CD14-positive monocyte (primary cell): ENCODE data around the gene PRKACA. TPM values are rescaled to one million over a fixed set of nuclear protein-coding genes. Genes with fewer than 3 reads are reported as not detected.
A peak's percentile ranks its signal among the peaks of the same experiment; 100 is the strongest.

Experiments used
- DNase-seq, 3 donors: peaks; one replicate each; pipeline ENCODE4 v3.0.0-alpha.2; 2011 to 2022
- H2AFZ ChIP-seq: 2 replicates; pipeline ENCODE4 v1.6.0; 2012; ENCODE audit warnings: mild to moderate bottlenecking, low read depth, low read length, inconsistent platforms; ENCODE audit not compliant: insufficient read depth, poor library complexity, severe bottlenecking
- H3K27ac ChIP-seq, 2 donors: 1 replicate in 1 of 2; 2 replicates in 1 of 2; pipeline ENCODE4 v1.5.1; 2012 to 2013; ENCODE audit warnings: low read length in 2 of 2, control low read depth in 1 of 2, inconsistent platforms in 1 of 2, low read depth in 1 of 2, mild to moderate bottlenecking in 1 of 2
- H3K27me3 ChIP-seq, 2 donors: one replicate each; pipeline versions ENCODE4 v1.6.0 to v1.6.1; 2011 to 2013; ENCODE audit warnings: low read length in 2 of 2; ENCODE audit not compliant: control insufficient read depth in 2 of 2, insufficient read depth in 2 of 2
- H3K36me3 ChIP-seq, 2 donors: replicated peaks in 1 of 2; 1 replicate in 1 of 2; 2 replicates in 1 of 2; pipeline versions ENCODE4 v1.5.1 to v1.6.1; 2012 to 2013; ENCODE audit warnings: low read length in 2 of 2, control low read depth in 1 of 2, inconsistent platforms in 1 of 2, mild to moderate bottlenecking in 1 of 2; ENCODE audit not compliant: insufficient read depth in 2 of 2, control insufficient read depth in 1 of 2
- H3K4me1 ChIP-seq, 2 donors: 1 replicate in 1 of 2; 2 replicates in 1 of 2; pipeline versions ENCODE4 v1.5.1 to v1.6.1; 2012 to 2013; ENCODE audit warnings: low read length in 2 of 2, control low read depth in 1 of 2, inconsistent platforms in 1 of 2, mild to moderate bottlenecking in 1 of 2, moderate library complexity in 1 of 2; ENCODE audit not compliant: insufficient read depth in 2 of 2, control insufficient read depth in 1 of 2
- H3K4me2 ChIP-seq: replicated peaks from 2 replicates; pipeline ENCODE3; 2012; ENCODE audit warnings: low read length, moderate library complexity, mild to moderate bottlenecking; ENCODE audit not compliant: poor library complexity, severe bottlenecking; ENCODE audit errors: extremely low read depth
- H3K4me3 ChIP-seq, 3 experiments: fragments of 200-600 bp in 1 of 3; sonication (generic) in 1 of 3; replicated peaks in 1 of 3; 1 replicate in 2 of 3; 2 replicates in 1 of 3; pipeline ENCODE4 v1.5.1; 2011 to 2013; ENCODE audit warnings: low read length in 3 of 3, mild to moderate bottlenecking in 3 of 3, control low read depth in 2 of 3, low read depth in 2 of 3, inconsistent platforms in 1 of 3, moderate library complexity in 1 of 3
- H3K79me2 ChIP-seq: 2 replicates; pipeline ENCODE4 v1.6.0; 2012; ENCODE audit warnings: mild to moderate bottlenecking, control low read depth, inconsistent platforms, low read length, moderate library complexity; ENCODE audit not compliant: insufficient read depth
- H3K9ac ChIP-seq: 2 replicates; pipeline ENCODE4 v1.6.0; 2017; ENCODE audit warnings: low read length, mild to moderate bottlenecking; ENCODE audit not compliant: insufficient read depth, poor library complexity, severe bottlenecking
- H3K9me3 ChIP-seq, 2 donors: replicated peaks in 1 of 2; 1 replicate in 1 of 2; 2 replicates in 1 of 2; pipeline versions ENCODE4 v1.5.1 to v1.6.1; 2012 to 2013; ENCODE audit warnings: low read length in 2 of 2, control low read depth in 1 of 2; ENCODE audit not compliant: control insufficient read depth in 1 of 2, insufficient read depth in 1 of 2
- H4K20me1 ChIP-seq: 2 replicates; pipeline ENCODE4 v1.6.0; 2012; ENCODE audit warnings: mild to moderate bottlenecking, low read length, control low read depth, moderate library complexity; ENCODE audit not compliant: insufficient read depth
- H3K27ac Mint-ChIP-seq, 7 donors: one replicate each; pipeline ENCODE4 v1.8.0; 2020; ENCODE audit warnings: mild to moderate bottlenecking in 7 of 7, mixed read lengths in 7 of 7, moderate library complexity in 6 of 7, inconsistent platforms in 2 of 7
- H3K27me3 Mint-ChIP-seq, 3 donors: one replicate each; pipeline ENCODE4 v1.8.0; 2021 to 2022; ENCODE audit warnings: low read depth in 3 of 3, mild to moderate bottlenecking in 3 of 3, mixed read lengths in 3 of 3, moderate library complexity in 3 of 3, inconsistent platforms in 1 of 3
- H3K36me3 Mint-ChIP-seq, 2 donors: one replicate each; pipeline ENCODE4 v1.8.0; 2020; ENCODE audit warnings: mixed read lengths in 2 of 2, inconsistent platforms in 1 of 2, mild to moderate bottlenecking in 1 of 2
- H3K4me1 Mint-ChIP-seq: one replicate; pipeline ENCODE4 v1.8.0; 2020; ENCODE audit warnings: mild to moderate bottlenecking, mixed read lengths
- H3K4me3 Mint-ChIP-seq, 2 donors: one replicate each; pipeline ENCODE4 v1.8.0; 2020; ENCODE audit warnings: mild to moderate bottlenecking in 2 of 2, mixed read lengths in 2 of 2, moderate library complexity in 1 of 2
- H3K9me3 Mint-ChIP-seq, 7 donors: one replicate each; pipeline ENCODE4 v1.8.0; 2020 to 2022; ENCODE audit warnings: mixed read lengths in 7 of 7, mild to moderate bottlenecking in 6 of 7, moderate library complexity in 6 of 7, inconsistent platforms in 2 of 7
- CTCF ChIP-seq: fragments of 200-600 bp; IDR thresholded peaks from one replicate; pipeline ENCODE4 v1.8.0; 2022; ENCODE audit warnings: antibody characterized with exemption, mild to moderate bottlenecking
- WGBS: methylation state at CpG from one replicate; pipeline ENCODE4 v1.1.5; 2013; ENCODE audit warnings: missing lambda C conversion rate; ENCODE audit not compliant: insufficient coverage; 5-methylcytosine and 5-hydroxymethylcytosine counted together
- intact Hi-C, 2 donors: fragments of 100-400 bp; cut with micrococcal nuclease; formaldehyde crosslinking; loops; one replicate each; pipeline versions ENCODE4 v1.15.0 to v1.15.1; 2023
- polyA plus RNA-seq, 3 donors: library from polyadenylated mRNA; depleted of rRNA in 1 of 3; unstranded in 2 of 3; stranded (reverse) in 1 of 3; fragments of 300-500 nt in 2 of 3; fragments of >200 nt in 1 of 3; fragmentation: Illumina TruSeq in 2 of 3; gene quantifications; 1 replicate in 2 of 3; 2 replicates in 1 of 3; pipeline ENCODE4 v1.2.3, GENCODE V29; 2012 to 2021

The PRKACA gene
- polyA plus RNA-seq, 3 donors, result 2.0 to 231 (median 3.8) TPM

GRCh38 chr19:14110650-14111049, 6.9 kb downstream of the PRKACA start:
- DNase-seq, result no peak
- H3K4me1 Mint-ChIP-seq, result peaks cover 39% of the 10 kb centered on the region
- Histone ChIP-seq H3K4me2 (no peak overlapping the region), H4K20me1 (peaks cover 95% of the 10 kb centered on the region), H3K36me3 (peaks cover 28 to 36% of the 10 kb centered on the region in 2 donors), H3K4me3 (no peak overlapping the region), H3K9me3 (no peaks in the 10 kb centered on the region), H2AFZ (no peak overlapping the region), H3K27me3 (no peaks in the 10 kb centered on the region), H3K9ac (no peak overlapping the region), H3K4me1 (peaks cover 36 to 41% of the 10 kb centered on the region in 2 donors), H3K79me2 (peaks cover 70% of the 10 kb centered on the region), H3K27ac (no peak overlapping the region)
- H3K36me3 Mint-ChIP-seq, result peaks cover 20 to 62% of the 10 kb centered on the region in 2 donors
- WGBS, result 100% methylated on average over 1 of the region's 2 CpGs
- no peaks in the 10 kb centered on the region for H3K9me3 Mint-ChIP-seq
- H3K27me3 Mint-ChIP-seq, result peaks cover 0 to 2% (median 1%) of the 10 kb centered on the region in 3 donors
- intact Hi-C loops, result no loop called here
- H3K4me3 Mint-ChIP-seq, result no peak overlapping the region
- peak overlapping the region in 1 of 7 donors; percentile 37 for H3K27ac Mint-ChIP-seq
- no peak for TF ChIP-seq CTCF

GRCh38 chr19:14107581-14108461, 9.7 kb downstream of the PRKACA start:
- no peak overlapping the region for H3K27ac ChIP-seq

More at GRCh38 chr19:14107581-14108461, 9.7 kb downstream of the PRKACA start:
- no peak overlapping the region for H2AFZ ChIP-seq
- peaks cover 33 to 84% of the 10 kb centered on the region in 2 donors for H3K36me3 Mint-ChIP-seq
- H3K9me3 Mint-ChIP-seq, result no peaks in the 10 kb centered on the region
- peaks cover 44% of the 10 kb centered on the region for H3K79me2 ChIP-seq
- peaks cover 0 to 2% (median 0%) of the 10 kb centered on the region in 3 donors for H3K27me3 Mint-ChIP-seq
- peaks cover 7 to 13% of the 10 kb centered on the region in 2 donors for H3K4me1 ChIP-seq
- H3K27me3 ChIP-seq, result no peaks in the 10 kb centered on the region
- no peaks in the 10 kb centered on the region for H3K9me3 ChIP-seq
- no peak overlapping the region for H3K4me3 ChIP-seq
- no peak for TF ChIP-seq CTCF
- WGBS, result 95% methylated on average over 15 of the region's 23 CpGs
- no peak for DNase-seq
- H3K4me2 ChIP-seq, result no peak overlapping the region
- peak overlapping the region in 3 of 7 donors; percentile 10 to 78 (median 18) for H3K27ac Mint-ChIP-seq
- H3K4me3 Mint-ChIP-seq, result no peak overlapping the region
- peaks cover 12% of the 10 kb centered on the region for H3K4me1 Mint-ChIP-seq
- peaks cover 96% of the 10 kb centered on the region for H4K20me1 ChIP-seq
- no peak overlapping the region for H3K9ac ChIP-seq
- intact Hi-C loops, result no loop called here
- H3K36me3 ChIP-seq, result peaks cover 47 to 64% of the 10 kb centered on the region in 2 donors
